HG03432 (cell line): Measurements from ENCODE around the gene S100Z.
"Not testable (repeated sequence)": the region's sequence is repeated elsewhere in the genome, so short reads cannot be mapped to it uniquely, and the experiment has no call there.

Experiments used
- ATAC-seq: cut with Tn5 transposase; IDR thresholded peaks from one replicate; pipeline ENCODE4 v1.9.1; 2021; ENCODE audit warnings: mild to moderate bottlenecking, moderate library complexity; ENCODE audit not compliant: unreplicated experiment

S100Z gene

GRCh38 chr5:76822105-76822731 is 27.6 kb upstream of the S100Z start:
- not testable (repeated sequence) for ATAC-seq

GRCh38 chr5:76826416-76826815 is 23.4 kb upstream of the S100Z start:
- not testable (repeated sequence) for ATAC-seq

GRCh38 chr5:76831110-76831452 is 18.7 kb upstream of the S100Z start:
- ATAC-seq = no peak

DNA sequence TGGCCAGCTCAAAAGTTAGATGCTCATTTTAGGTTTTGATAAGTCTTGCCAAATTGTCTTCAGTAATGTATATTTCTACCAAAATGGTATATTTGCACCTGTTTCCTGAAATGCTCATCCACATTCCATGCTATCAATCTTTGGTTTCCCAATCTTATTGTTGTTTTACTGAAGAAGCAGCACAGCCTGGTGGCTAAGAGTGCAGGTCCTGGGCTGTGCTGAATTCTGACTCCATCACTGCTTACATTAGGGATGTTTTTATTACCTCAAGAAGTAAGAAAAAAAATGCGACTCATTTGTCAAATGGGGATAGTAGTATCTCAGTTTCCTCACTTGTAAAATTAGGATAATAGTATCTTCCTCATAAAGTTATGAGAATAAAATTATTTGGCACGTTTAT is 13.6 kb upstream of the S100Z start:
- no peak for ATAC-seq

DNA sequence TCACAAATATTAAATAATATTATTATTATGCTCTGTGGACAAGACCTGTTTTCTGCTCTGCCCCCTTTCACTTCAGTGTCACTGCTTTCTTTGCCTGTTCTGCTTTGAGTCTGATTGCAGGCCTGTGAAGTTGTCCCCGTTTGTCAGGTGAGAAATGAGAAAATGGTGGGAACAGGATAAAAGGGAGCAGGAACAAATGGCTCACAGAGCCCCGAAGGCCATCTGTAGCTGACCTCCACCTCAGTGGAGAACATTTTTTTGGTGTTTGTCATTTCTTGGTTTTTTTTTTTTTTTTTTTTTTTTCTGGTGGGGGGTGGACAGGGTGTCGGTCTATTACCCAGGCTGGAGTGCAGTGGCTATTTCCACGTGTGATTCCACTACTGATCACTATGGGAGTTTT is 13.2 kb upstream of the S100Z start:
- ATAC-seq = no peak

DNA sequence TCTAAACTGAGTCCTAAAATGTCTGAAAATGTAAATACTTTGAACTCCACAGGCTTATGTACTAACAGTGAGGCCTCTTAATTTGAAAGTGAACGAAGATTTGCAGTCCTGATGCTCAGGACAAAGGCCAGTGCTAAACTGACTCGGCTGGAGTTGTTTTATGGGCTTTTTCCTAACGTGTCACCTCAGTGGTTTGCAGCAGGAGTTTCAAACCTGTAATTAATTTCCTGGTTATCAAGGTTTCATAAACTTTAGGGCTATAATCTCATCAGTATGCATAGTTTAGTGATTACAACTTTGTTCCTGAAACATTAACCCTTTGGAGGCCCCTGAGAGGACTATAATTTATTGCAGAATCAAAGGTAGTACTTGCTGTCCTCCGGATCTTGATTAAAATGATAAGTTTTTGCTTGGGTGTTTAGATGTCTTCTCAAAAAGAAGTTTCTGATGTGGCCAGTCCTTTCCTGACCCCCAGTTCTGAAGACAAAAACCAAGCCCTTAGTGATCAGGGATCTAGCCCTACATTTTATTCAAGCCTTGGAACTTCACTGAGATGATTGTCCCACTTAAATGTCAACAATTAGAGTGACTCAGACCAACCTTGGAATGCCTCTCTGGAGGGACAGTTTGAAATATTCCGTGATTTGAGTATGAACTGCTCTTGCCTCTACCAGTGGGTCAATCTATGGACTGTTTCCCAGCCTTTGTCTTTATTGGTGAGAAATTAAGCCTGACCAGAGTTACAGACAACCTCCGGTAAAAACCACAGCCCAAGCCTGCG is 11.1 kb upstream of the S100Z start:
- ATAC-seq = no peak

DNA sequence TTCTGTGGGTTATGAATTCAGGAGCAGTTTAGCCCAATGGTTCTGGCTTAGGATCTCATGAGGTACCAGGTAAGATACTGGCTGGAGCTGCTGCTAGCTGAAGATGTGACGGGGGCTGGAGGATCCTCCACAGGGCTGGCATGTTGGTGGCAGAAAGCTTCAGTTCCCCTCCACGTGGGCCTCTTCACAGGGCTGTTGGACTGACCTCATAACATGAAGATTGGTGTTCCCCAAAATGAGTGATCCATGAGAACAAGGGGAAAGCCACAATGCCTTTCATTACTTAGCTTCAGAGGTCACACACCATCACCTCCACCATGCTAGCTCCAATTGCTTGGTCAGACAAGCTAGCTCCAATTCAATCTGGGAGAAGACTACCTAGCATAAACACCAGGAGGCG is 8.5 kb upstream of the S100Z start:
- ATAC-seq = no peak

DNA sequence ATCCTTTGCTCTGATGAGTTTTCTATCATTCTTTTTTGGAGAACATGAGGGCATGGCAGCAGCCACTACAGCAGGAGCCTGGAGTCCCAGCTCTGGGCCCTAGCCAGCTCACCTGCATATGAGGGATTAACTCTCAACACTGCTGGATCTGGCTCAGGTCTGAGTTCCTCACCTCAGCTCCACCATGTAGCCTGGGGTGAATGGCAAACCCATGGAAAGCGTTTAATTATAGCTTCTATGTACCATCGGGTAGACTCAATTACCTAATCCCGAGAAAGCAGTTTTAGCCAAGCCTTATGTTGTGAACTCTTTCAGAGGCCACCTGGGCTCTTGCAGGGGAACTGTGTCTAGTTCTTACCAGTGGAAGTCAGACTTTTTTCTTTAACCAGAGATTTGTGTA is 3.9 kb upstream of the S100Z start:
- no peak for ATAC-seq

DNA sequence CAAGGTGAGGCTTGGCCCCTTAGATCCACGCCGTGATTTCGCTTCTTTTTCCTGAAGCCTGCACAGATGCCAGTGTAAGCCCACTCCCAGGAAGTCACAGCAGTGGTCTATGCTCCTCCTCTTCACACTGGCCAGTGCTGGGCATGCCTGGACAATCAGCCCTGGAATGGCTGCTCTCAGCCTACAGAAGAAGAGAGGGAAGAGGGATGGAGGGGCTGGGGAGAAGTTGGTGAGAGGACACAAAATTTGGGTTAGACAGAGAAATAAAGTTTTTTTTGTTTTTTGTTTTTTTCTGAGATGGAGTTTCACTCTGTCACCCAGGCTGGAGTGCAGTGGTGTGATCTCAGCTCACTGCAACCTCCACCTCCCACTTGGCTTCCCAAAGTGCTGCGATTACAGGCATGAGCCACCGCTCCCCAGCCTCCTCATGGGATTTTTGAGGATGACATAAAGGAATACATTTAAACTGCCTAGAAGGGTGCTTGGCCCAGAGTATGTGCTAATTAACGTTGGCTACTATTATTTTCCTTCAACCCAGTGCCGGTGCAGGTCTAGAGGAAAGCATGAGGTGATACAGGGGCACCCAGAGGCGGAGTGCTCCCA is 830 bp downstream of the S100Z start:
- no peak for ATAC-seq

- no peak for ATAC-seq
Observed at GRCh38 chr5:76851728-76852369, 2.0 kb downstream of the S100Z start.

DNA sequence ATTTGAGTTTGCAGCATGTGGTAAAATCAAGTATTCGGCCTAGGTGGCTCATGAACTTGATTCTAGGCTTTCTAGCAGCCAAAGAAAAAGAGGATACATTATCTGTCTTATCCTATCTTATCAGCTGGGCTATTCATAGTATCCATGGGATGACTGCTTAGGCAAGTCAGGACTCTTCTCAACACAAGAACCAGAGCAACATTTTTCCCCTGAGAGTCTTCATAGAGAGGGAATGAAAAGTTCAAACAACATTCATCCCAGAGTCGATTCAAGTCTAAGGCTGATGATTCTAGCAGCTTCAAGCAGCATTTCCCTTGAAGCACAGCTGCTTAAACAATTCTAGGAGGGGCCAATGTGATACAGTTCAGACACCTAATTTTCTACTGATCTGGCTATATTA is 3.0 kb downstream of the S100Z start:
- no peak for ATAC-seq

DNA sequence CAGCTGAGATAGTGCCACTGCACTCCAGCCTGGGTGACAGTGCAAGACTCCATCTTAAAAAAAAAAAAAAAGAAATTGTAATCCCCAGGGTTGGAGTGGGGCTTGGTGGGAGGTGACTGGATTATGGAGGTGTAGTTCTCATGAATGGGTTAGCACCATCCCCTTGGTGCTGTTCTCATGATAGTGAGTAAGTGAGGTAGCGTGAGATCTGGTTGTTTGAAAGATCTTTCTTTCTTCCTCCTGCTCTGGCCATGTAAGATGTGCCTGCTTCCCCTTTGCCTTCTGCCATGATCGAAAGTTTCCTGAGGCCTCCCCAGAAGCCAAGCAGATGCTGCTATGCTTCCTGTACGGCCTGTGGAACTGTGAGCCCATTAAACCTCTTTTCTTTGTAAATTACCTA is 3.9 kb downstream of the S100Z start:
- not testable (repeated sequence) for ATAC-seq

DNA sequence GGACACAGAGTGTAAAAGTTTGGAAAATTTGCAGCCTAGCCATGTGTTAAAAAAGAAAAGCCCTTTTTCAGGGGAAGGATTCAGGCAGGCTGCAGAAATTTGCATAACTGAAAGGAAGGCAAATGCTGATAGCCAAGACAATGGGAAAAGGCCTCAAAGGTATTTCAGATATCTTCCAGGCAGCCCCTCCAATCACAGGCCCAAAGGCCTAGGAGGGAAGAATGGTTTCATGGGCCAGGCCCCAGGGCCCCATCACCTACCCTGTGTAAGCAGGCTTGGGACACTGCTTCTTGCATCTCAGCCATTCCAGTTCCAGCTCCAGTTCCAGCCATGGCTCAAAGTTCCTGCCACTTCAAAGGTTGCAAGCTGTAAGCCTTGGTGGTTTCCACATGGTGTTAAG is 4.8 kb downstream of the S100Z start:
- no peak for ATAC-seq

DNA sequence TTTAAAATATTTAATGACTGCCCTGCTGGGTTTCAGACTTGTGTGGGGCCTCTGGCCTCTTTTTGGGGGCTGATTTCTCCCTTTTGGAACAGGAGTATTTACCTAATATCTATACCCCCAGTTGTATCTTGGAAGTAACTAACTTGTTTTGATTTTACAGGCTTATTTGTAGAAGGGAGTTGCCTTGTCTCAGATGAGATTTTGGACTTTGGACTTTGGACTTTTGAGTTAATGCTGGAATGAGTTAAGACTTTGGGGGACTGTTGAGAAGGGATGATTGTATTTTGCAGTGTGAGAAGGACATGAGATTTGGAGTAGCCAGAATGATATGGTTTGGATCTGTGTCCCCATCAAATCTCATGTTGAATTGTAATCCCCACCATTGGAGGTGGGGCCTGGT is 5.7 kb downstream of the S100Z start:
- not testable (repeated sequence) for ATAC-seq

DNA sequence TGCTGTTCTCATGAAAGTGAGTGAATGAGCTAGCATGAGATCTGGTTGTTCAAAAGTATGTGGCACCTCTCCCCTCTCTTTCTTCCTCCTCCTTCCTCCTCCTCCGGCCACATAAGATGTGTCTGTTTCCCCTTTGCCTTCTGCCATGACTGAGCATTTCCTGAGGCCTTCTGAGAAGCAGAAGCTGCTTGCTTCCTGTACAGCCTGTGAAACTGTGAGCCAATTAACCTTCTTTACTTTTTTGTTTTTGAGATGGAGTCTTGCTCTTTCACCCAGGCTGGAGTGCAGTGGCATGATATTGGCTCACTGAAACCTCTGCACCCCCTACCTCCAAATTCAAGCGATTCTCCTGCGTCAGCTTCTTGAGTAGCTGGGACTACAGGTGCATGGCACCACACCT is 6.1 kb downstream of the S100Z start:
- no peak for ATAC-seq

DNA sequence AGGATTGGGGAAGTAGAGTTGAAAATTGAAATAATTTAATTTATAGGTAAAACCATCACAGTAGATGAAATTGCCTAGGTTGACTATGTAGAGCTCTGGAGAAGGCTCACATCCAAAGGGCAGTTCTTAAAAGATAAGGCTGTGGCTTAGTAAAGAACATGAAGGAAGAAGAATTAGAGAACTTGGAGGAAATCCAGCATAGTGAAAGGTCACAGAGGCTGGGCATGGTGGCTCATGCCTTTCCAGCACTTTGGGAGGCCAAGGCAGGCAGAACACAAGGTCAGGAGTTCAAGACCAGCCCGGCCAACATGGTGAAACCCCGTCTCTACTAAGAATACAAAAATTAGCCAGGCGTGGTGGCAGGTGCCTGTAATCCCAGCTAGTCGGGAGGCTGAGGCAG is 7.0 kb downstream of the S100Z start:
- not testable (repeated sequence) for ATAC-seq

GRCh38 chr5:76859591-76860247 is 9.9 kb downstream of the S100Z start:
- ATAC-seq = no peak

DNA sequence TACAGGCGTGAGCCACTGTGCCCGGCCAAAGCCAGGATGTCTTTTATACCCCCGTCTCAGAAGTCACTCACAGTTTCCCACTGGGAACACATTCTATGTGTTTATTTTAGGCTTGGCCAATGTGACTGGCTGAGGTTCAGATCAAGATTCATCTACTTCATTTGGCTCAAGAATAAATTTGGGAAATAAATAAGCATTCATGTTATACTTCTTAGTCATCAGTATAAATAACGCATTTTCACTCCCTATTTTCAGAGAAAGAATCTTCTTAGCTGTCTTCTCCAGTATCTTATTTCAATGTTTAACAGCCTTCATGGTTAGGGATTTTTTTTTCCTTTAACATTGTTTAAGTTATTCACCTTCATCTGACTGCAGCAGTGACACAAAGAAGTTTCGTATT is 11.8 kb downstream of the S100Z start:
- ATAC-seq = no peak

DNA sequence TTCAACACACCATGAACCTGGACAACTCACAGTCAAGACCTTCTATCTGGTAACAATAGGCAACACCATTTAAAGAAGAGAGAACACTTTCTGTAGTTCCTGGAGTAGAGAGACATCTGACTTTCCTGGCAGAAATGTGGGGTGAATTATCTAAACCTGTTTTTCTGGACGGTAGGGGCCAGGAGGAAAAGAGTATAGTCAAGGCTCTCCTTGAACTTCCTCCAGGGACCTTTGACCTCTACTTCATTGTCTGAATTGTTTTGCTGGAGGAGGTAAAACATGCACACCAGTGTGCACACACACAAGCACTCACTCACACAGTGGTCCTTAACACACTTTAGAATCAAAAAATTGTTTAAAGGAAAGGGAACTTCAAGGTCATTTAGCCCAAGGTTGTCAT is 13.2 kb downstream of the S100Z start:
- no peak for ATAC-seq

- no peak for ATAC-seq
Observed at GRCh38 chr5:76866503-76866902, 16.7 kb downstream of the S100Z start.

DNA sequence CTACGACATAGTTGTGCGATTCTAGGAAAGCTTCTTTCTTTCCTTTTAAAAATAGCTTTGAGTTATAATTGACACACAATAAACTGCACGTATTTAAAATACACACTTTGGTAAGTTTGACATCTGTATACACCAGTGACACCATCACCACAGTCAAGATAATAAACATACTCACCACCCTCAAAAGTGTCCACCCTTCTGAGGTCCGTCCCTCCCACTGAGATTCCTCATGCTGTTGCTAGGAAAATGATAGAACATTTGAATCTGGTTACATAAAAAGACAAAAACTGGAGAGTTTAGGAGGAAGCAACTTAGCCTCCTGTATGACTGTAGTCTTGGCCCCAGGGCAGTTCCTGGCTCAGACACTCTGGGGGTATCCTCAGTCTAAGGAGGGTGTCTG is 17.2 kb downstream of the S100Z start:
- ATAC-seq = no peak
